ENCODE results near the gene PKD2. TPM values are rescaled to one million over a fixed set of nuclear protein-coding genes. Genes with fewer than 3 reads are reported as not detected.

PKD2 gene
- total RNA-seq, 2 donors from 2014 or later: 254 to 259 TPM

- H3K9me3 ChIP-seq: no peaks in the 10 kb centered on the region
- H3K4me3 ChIP-seq: no peak overlapping the region
- DNase-seq (ENCODE audit: low spot score): no peak
- ATAC-seq (ENCODE audit: insufficient number of reproducible peaks, low FRiP score, low read depth): no peak
- H3K27me3 ChIP-seq (replicated peaks; ENCODE audit: insufficient read depth): no peaks in the 10 kb centered on the region
- TF ChIP-seq, protein P1, sequence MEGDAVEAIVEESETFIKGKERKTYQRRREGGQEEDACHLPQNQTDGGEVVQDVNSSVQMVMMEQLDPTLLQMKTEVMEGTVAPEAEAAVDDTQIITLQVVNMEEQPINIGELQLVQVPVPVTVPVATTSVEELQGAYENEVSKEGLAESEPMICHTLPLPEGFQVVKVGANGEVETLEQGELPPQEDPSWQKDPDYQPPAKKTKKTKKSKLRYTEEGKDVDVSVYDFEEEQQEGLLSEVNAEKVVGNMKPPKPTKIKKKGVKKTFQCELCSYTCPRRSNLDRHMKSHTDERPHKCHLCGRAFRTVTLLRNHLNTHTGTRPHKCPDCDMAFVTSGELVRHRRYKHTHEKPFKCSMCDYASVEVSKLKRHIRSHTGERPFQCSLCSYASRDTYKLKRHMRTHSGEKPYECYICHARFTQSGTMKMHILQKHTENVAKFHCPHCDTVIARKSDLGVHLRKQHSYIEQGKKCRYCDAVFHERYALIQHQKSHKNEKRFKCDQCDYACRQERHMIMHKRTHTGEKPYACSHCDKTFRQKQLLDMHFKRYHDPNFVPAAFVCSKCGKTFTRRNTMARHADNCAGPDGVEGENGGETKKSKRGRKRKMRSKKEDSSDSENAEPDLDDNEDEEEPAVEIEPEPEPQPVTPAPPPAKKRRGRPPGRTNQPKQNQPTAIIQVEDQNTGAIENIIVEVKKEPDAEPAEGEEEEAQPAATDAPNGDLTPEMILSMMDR (IDR thresholded peaks at IDR 0.05): no peak
- no peak overlapping the region for H3K27ac ChIP-seq
- H3K36me3 ChIP-seq: no peaks in the 10 kb centered on the region
- H3K4me1 ChIP-seq (ENCODE audit: control insufficient read depth in 1 of 2, low read depth in 2 of 2): no peaks in the 10 kb centered on the region
These were observed 40.2 kb upstream of the PKD2 start for GRCh38 chr4:87967193-87967592.

GRCh38 chr4:87970121-87970520 is 37.3 kb upstream of the PKD2 start:
- Histone ChIP-seq H3K4me3 (no peak overlapping the region), H3K36me3 (no peaks in the 10 kb centered on the region), H3K9me3 (no peaks in the 10 kb centered on the region), H3K4me1 (ENCODE audit: control insufficient read depth in 1 of 2, low read depth in 2 of 2) (peaks cover 0 to 5% of the 10 kb centered on the region in 2 donors), H3K27me3 (replicated peaks; ENCODE audit: insufficient read depth) (peaks cover 5% of the 10 kb centered on the region), H3K27ac (no peak overlapping the region)
- TF ChIP-seq, protein P1 (IDR thresholded peaks at IDR 0.05): no peak
- no peak for ATAC-seq (ENCODE audit: insufficient number of reproducible peaks, low FRiP score, low read depth)
- DNase-seq (ENCODE audit: low spot score): no peak

GRCh38 chr4:87971866-87972265 is 35.6 kb upstream of the PKD2 start:
- TF ChIP-seq, protein P1 (IDR thresholded peaks at IDR 0.05): no peak

GRCh38 chr4:87973283-87974169 is 33.9 kb upstream of the PKD2 start:
- peak; percentile 44 for ATAC-seq (ENCODE audit: insufficient number of reproducible peaks, low FRiP score, low read depth)
- no peak for DNase-seq (ENCODE audit: low spot score)

More at GRCh38 chr4:87971866-87972265, 35.6 kb upstream of the PKD2 start:
- Histone ChIP-seq H3K27me3 (replicated peaks; ENCODE audit: insufficient read depth) (peaks cover 5% of the 10 kb centered on the region), H3K4me3 (no peak overlapping the region), H3K9me3 (no peaks in the 10 kb centered on the region), H3K4me1 (ENCODE audit: control insufficient read depth in 1 of 2, low read depth in 2 of 2) (peaks cover 0 to 5% of the 10 kb centered on the region in 2 donors), H3K27ac (no peak overlapping the region), H3K36me3 (no peaks in the 10 kb centered on the region)
- ATAC-seq (ENCODE audit: insufficient number of reproducible peaks, low FRiP score, low read depth) (no peak), DNase-seq (ENCODE audit: low spot score) (no peak)

DNA sequence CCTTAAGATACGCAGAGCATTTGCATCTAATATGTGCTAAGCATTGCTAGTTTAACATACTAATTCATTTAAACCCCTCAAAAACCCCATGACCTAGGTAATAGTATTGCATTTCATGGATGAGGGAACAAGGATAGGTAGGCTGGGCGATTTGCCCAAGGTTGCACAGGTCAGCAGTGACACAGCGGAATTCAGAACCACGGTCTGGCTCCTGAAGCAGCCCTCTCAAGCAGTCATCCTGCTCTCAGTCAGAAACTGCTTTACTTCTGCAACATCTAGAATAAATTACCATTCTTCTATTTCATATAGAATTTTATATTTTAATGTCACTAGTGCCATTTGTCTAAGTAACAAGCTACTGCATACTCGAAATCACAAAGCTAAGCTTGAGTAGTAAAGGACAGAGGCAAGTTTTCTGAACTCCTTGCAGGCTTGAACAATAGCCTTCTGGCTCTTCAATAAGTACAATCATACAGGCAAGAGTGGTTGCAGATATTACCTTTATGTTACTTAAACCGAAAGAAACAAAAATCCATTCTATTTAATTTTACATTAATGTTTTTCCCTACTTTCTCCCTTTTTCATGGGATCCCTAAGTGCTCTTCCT is 32.5 kb upstream of the PKD2 start:
- Histone ChIP-seq H3K27me3 (replicated peaks; ENCODE audit: insufficient read depth) (peaks cover 5% of the 10 kb centered on the region), H3K9me3 (no peaks in the 10 kb centered on the region), H3K36me3 (no peaks in the 10 kb centered on the region), H3K4me1 (ENCODE audit: control insufficient read depth in 1 of 2, low read depth in 2 of 2) (peaks cover 0 to 5% of the 10 kb centered on the region in 2 donors), H3K27ac (no peak overlapping the region), H3K4me3 (peak overlapping the region; percentile 36)
- ATAC-seq (ENCODE audit: insufficient number of reproducible peaks, low FRiP score, low read depth) (no peak), DNase-seq (ENCODE audit: low spot score) (no peak)
- TF ChIP-seq, protein P1 (IDR thresholded peaks at IDR 0.05): no peak

More at GRCh38 chr4:87973283-87974169, 33.9 kb upstream of the PKD2 start:
- H3K9me3 ChIP-seq: no peaks in the 10 kb centered on the region
- peak overlapping the region; percentile 54 for H3K4me3 ChIP-seq
- H3K36me3 ChIP-seq: no peaks in the 10 kb centered on the region
- peaks cover 5% of the 10 kb centered on the region for H3K27me3 ChIP-seq (replicated peaks; ENCODE audit: insufficient read depth)
- TF ChIP-seq, protein P1 (IDR thresholded peaks at IDR 0.05): peak; percentile 82
- H3K27ac ChIP-seq: no peak overlapping the region
- H3K4me1 ChIP-seq (ENCODE audit: control insufficient read depth in 1 of 2, low read depth in 2 of 2): peaks cover 0 to 5% of the 10 kb centered on the region in 2 donors
